Measurements from ENCODE around the gene PLAU.
"Not testable (repeated sequence)": the region's sequence is repeated elsewhere in the genome, so short reads cannot be mapped to it uniquely, and the experiment has no call there.

Gene PLAU

GRCh38 chr10:73925539-73925938 is 14.6 kb downstream of the PLAU start:
- Histone ChIP-seq H3K4me1 (ENCODE audit: control insufficient read depth in 1 of 2, insufficient read depth in 2 of 2, low read length in 2 of 2) (peaks cover under 1 to 3% of the 10 kb centered on the region in 2 experiments), H3K27me3 (ENCODE audit: insufficient read depth, low read length) (no peaks in the 10 kb centered on the region), H2BK12ac (ENCODE audit: low read length) (no peak overlapping the region), H3K4me3 (ENCODE audit: low read depth, low read length) (no peak overlapping the region), H3K79me2 (ENCODE audit: control insufficient read depth, insufficient read depth, low read length, poor library complexity) (no peaks in the 10 kb centered on the region), H2BK5ac (ENCODE audit: low read depth, low read length, poor library complexity) (no peak overlapping the region), H3K9me3 (ENCODE audit: insufficient read depth, low read depth, low read length) (no peaks in the 10 kb centered on the region), H2AK5ac (ENCODE audit: low read length) (no peak overlapping the region), H2BK120ac (ENCODE audit: insufficient read depth, low read length, poor library complexity) (no peak overlapping the region), H4K12ac (ENCODE audit: low read depth, low read length) (no peak overlapping the region), H3K18ac (ENCODE audit: low read length) (no peak overlapping the region), H3K9ac (ENCODE audit: low read length) (no peak overlapping the region), H2AFZ (ENCODE audit: insufficient read depth, low read length, poor library complexity) (no peak overlapping the region), H3K4me2 (ENCODE audit: low read length) (no peak overlapping the region), H3K14ac (ENCODE audit: low read length) (no peak overlapping the region), H4K91ac (ENCODE audit: low read depth, low read length) (no peak overlapping the region), H3K23ac (ENCODE audit: low read length) (no peak overlapping the region), H3K36me3 (ENCODE audit: control insufficient read depth in 1 of 2, insufficient read depth in 2 of 2, low read length in 2 of 2) (no peaks in the 10 kb centered on the region), H3K4ac (ENCODE audit: low read depth, low read length) (no peak overlapping the region), H4K8ac (ENCODE audit: low read depth, low read length) (no peak overlapping the region), H3K27ac (ENCODE audit: low read depth, low read length) (no peak overlapping the region), H3K79me1 (ENCODE audit: low read length) (no peaks in the 10 kb centered on the region)
- WGBS (ENCODE audit: extremely low coverage, insufficient coverage, insufficient read length) = no CpG with 5 or more reads among the region's 4 CpGs
- no peak for DNase-seq

- no CpG with 5 or more reads among the region's 5 CpGs for WGBS (ENCODE audit: extremely low coverage, insufficient coverage, insufficient read length)
- Histone ChIP-seq H3K27me3 (ENCODE audit: insufficient read depth, low read length) (no peaks in the 10 kb centered on the region), H3K23ac (ENCODE audit: low read length) (no peak overlapping the region), H3K4ac (ENCODE audit: low read depth, low read length) (no peak overlapping the region), H3K14ac (ENCODE audit: low read length) (no peak overlapping the region), H2AK5ac (ENCODE audit: low read length) (no peak overlapping the region), H2AFZ (ENCODE audit: insufficient read depth, low read length, poor library complexity) (no peak overlapping the region), H3K4me3 (ENCODE audit: low read depth, low read length) (no peak overlapping the region), H3K79me1 (ENCODE audit: low read length) (no peaks in the 10 kb centered on the region), H2BK120ac (ENCODE audit: insufficient read depth, low read length, poor library complexity) (no peak overlapping the region), H4K12ac (ENCODE audit: low read depth, low read length) (no peak overlapping the region), H3K9ac (ENCODE audit: low read length) (no peak overlapping the region), H3K9me3 (ENCODE audit: insufficient read depth, low read depth, low read length) (no peaks in the 10 kb centered on the region), H2BK5ac (ENCODE audit: low read depth, low read length, poor library complexity) (no peak overlapping the region), H3K18ac (ENCODE audit: low read length) (no peak overlapping the region), H4K8ac (ENCODE audit: low read depth, low read length) (no peak overlapping the region), H3K36me3 (ENCODE audit: control insufficient read depth in 1 of 2, insufficient read depth in 2 of 2, low read length in 2 of 2) (no peaks in the 10 kb centered on the region), H4K91ac (ENCODE audit: low read depth, low read length) (no peak overlapping the region), H3K27ac (ENCODE audit: low read depth, low read length) (no peak overlapping the region), H3K79me2 (ENCODE audit: control insufficient read depth, insufficient read depth, low read length, poor library complexity) (no peaks in the 10 kb centered on the region), H2BK12ac (ENCODE audit: low read length) (no peak overlapping the region), H3K4me1 (ENCODE audit: control insufficient read depth in 1 of 2, insufficient read depth in 2 of 2, low read length in 2 of 2) (peaks cover 3 to 4% of the 10 kb centered on the region in 2 experiments), H3K4me2 (ENCODE audit: low read length) (no peak overlapping the region)
- DNase-seq = peak in 1 of 2 donors; percentile 11
Observed at GRCh38 chr10:73926152-73926764, 15.3 kb downstream of the PLAU start.

DNA sequence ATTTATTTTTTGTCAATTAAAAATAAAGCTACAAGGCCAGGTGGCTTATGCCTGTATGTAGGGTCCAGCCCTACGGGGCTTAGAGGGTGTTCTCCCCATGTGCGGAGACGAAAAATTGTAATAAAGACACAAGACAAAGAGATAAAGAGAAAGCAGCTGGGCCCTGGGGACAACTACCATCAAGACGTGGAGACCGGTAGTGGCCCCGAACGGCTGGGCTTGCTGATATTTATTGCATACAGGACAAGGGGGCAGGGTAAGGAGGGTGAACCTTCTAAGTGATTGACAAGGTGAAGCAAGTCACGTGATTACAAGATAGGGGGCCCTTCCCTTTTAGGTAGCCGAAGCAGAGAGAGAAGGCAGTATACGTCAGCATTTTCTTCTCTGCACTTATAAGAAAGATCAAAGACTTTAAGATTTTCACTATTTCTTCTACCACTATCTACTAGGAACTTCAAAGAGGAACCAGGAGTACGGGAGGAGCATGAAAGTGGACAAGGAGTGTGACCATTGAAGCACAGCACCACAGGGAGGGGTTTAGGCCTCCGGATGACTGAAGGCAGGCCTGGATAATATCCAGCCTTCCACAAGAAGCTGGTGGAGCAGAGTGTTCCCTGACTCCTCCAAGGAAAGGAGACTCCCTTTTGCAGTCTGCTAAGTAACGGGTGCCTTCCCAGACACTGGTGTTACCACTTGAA is 19.8 kb downstream of the PLAU start:
- Histone ChIP-seq H3K4me1 (ENCODE audit: control insufficient read depth in 1 of 2, insufficient read depth in 2 of 2, low read length in 2 of 2) (peaks cover 12% of the 10 kb centered on the region in 2 experiments), H4K91ac (ENCODE audit: low read depth, low read length) (peak overlapping the region; percentile 31)
- not testable (repeated sequence) for H3K9ac ChIP-seq (ENCODE audit: low read length); H2BK120ac ChIP-seq (ENCODE audit: insufficient read depth, low read length, poor library complexity); H3K4me3 ChIP-seq (ENCODE audit: low read depth, low read length); H4K8ac ChIP-seq (ENCODE audit: low read depth, low read length); H3K4me2 ChIP-seq (ENCODE audit: low read length); H3K79me1 ChIP-seq (ENCODE audit: low read length); H3K23ac ChIP-seq (ENCODE audit: low read length); H3K14ac ChIP-seq (ENCODE audit: low read length); H3K79me2 ChIP-seq (ENCODE audit: control insufficient read depth, insufficient read depth, low read length, poor library complexity); H3K9me3 ChIP-seq (ENCODE audit: insufficient read depth, low read depth, low read length); H4K12ac ChIP-seq (ENCODE audit: low read depth, low read length); H3K27ac ChIP-seq (ENCODE audit: low read depth, low read length); H2AK5ac ChIP-seq (ENCODE audit: low read length); H3K27me3 ChIP-seq (ENCODE audit: insufficient read depth, low read length); H3K4ac ChIP-seq (ENCODE audit: low read depth, low read length); H2AFZ ChIP-seq (ENCODE audit: insufficient read depth, low read length, poor library complexity); H2BK5ac ChIP-seq (ENCODE audit: low read depth, low read length, poor library complexity); H3K36me3 ChIP-seq (ENCODE audit: control insufficient read depth in 1 of 2, insufficient read depth in 2 of 2, low read length in 2 of 2); H3K18ac ChIP-seq (ENCODE audit: low read length); H2BK12ac ChIP-seq (ENCODE audit: low read length); DNase-seq
- WGBS (ENCODE audit: extremely low coverage, insufficient coverage, insufficient read length) = no CpG with 5 or more reads among the region's 13 CpGs

GRCh38 chr10:73931767-73932619 is 21.1 kb downstream of the PLAU start:
- Histone ChIP-seq H3K4me2 (ENCODE audit: low read length) (no peak overlapping the region), H3K79me1 (ENCODE audit: low read length) (peaks cover 8% of the 10 kb centered on the region), H3K4ac (ENCODE audit: low read depth, low read length) (no peak overlapping the region), H3K14ac (ENCODE audit: low read length) (peak overlapping the region; percentile 37), H2AK5ac (ENCODE audit: low read length) (no peak overlapping the region), H2BK5ac (ENCODE audit: low read depth, low read length, poor library complexity) (no peak overlapping the region), H2BK120ac (ENCODE audit: insufficient read depth, low read length, poor library complexity) (peak overlapping the region; percentile 40), H3K27me3 (ENCODE audit: insufficient read depth, low read length) (no peaks in the 10 kb centered on the region), H2AFZ (ENCODE audit: insufficient read depth, low read length, poor library complexity) (peak overlapping the region; percentile 6), H3K9me3 (ENCODE audit: insufficient read depth, low read depth, low read length) (no peaks in the 10 kb centered on the region), H3K23ac (ENCODE audit: low read length) (no peak overlapping the region), H3K4me1 (ENCODE audit: control insufficient read depth in 1 of 2, insufficient read depth in 2 of 2, low read length in 2 of 2) (peaks cover 12% of the 10 kb centered on the region in 2 experiments), H3K27ac (ENCODE audit: low read depth, low read length) (no peak overlapping the region), H3K79me2 (ENCODE audit: control insufficient read depth, insufficient read depth, low read length, poor library complexity) (no peaks in the 10 kb centered on the region), H3K18ac (ENCODE audit: low read length) (no peak overlapping the region), H3K36me3 (ENCODE audit: control insufficient read depth in 1 of 2, insufficient read depth in 2 of 2, low read length in 2 of 2) (no peaks in the 10 kb centered on the region), H4K12ac (ENCODE audit: low read depth, low read length) (no peak overlapping the region), H3K9ac (ENCODE audit: low read length) (no peak overlapping the region), H4K8ac (ENCODE audit: low read depth, low read length) (no peak overlapping the region), H4K91ac (ENCODE audit: low read depth, low read length) (peak overlapping the region; percentile 73), H2BK12ac (ENCODE audit: low read length) (peak overlapping the region; percentile 68), H3K4me3 (ENCODE audit: low read depth, low read length) (no peak overlapping the region)
- no CpG with 5 or more reads among the region's 13 CpGs for WGBS (ENCODE audit: extremely low coverage, insufficient coverage, insufficient read length)
- peak; percentile 57 to 62 for DNase-seq
